HL-60 (cell line): ENCODE results near the gene ITPKC.

Experiments
- DNase-seq, 2 experiments: peaks; one replicate each; pipeline ENCODE4 v3.0.0-alpha.2; 2010 to 2020; ENCODE audit warnings: low read depth in 1 of 2, low spot score in 1 of 2
- H3K27ac ChIP-seq: fragments of 250-450 bp; sonication (Bioruptor Pico); replicated peaks from 2 replicates; pipeline ENCODE4 v1.5.1; 2020; ENCODE audit warnings: mild to moderate bottlenecking, moderate library complexity
- H3K27me3 ChIP-seq: fragments of 250-450 bp; sonication (Bioruptor Pico); 2 replicates; pipeline ENCODE4 v1.5.1; 2021; ENCODE audit warnings: mild to moderate bottlenecking, moderate library complexity; ENCODE audit not compliant: insufficient read depth, poor library complexity, severe bottlenecking
- H3K4me3 ChIP-seq: replicated peaks from 2 replicates; pipeline ENCODE4 v1.5.1; 2011; ENCODE audit warnings: mild to moderate bottlenecking, control low read depth, low read length; ENCODE audit not compliant: insufficient read depth
- GABPA ChIP-seq: IDR thresholded peaks from 2 replicates; pipeline ENCODE4 v1.6.1; 2012; ENCODE audit warnings: low read depth
- POLR2AphosphoS5 ChIP-seq: IDR thresholded peaks from 2 replicates; pipeline ENCODE4 v1.6.1; 2012; ENCODE audit warnings: low read depth
- SPI1 ChIP-seq: IDR thresholded peaks from 2 replicates; pipeline ENCODE4 v1.6.1; 2012; ENCODE audit warnings: low read depth, mild to moderate bottlenecking, borderline replicate concordance
- TF ChIP-seq, protein P1 (sequence below): IDR thresholded peaks from one replicate; pipeline ENCODE4 v1.5.1; 2011; ENCODE audit warnings: low read length, control low read depth, inconsistent platforms; ENCODE audit not compliant: insufficient read depth
- TF ChIP-seq, protein P2 (sequence below): IDR thresholded peaks from 2 replicates; pipeline ENCODE4 v1.6.1; 2012; ENCODE audit warnings: low read depth; ENCODE audit not compliant: insufficient replicate concordance

Gene ITPKC

DNA sequence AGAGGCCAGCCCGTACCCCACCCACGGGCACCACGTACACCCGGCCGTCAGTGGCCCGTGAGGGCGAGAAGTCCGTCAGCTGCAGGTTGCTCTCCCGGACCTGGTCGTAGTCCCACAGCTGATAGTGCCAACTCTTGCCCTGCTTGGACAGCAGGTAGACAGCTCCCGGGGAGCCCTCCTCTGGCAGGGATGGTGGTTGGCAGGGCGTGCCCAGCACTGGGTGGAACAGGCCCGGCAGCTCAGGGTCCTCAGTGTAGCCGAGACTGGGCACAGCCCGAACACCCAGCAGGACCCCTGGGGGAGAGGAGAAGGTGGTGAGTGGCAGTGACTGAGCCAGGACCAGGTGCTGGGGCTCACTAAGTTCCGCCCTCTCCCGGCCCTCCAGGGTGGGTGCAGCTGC is 25.6 kb downstream of the ITPKC start:
- TF ChIP-seq GABPA = no peak
- TF ChIP-seq, protein P1, sequence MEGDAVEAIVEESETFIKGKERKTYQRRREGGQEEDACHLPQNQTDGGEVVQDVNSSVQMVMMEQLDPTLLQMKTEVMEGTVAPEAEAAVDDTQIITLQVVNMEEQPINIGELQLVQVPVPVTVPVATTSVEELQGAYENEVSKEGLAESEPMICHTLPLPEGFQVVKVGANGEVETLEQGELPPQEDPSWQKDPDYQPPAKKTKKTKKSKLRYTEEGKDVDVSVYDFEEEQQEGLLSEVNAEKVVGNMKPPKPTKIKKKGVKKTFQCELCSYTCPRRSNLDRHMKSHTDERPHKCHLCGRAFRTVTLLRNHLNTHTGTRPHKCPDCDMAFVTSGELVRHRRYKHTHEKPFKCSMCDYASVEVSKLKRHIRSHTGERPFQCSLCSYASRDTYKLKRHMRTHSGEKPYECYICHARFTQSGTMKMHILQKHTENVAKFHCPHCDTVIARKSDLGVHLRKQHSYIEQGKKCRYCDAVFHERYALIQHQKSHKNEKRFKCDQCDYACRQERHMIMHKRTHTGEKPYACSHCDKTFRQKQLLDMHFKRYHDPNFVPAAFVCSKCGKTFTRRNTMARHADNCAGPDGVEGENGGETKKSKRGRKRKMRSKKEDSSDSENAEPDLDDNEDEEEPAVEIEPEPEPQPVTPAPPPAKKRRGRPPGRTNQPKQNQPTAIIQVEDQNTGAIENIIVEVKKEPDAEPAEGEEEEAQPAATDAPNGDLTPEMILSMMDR = no peak
- TF ChIP-seq, protein P2, sequence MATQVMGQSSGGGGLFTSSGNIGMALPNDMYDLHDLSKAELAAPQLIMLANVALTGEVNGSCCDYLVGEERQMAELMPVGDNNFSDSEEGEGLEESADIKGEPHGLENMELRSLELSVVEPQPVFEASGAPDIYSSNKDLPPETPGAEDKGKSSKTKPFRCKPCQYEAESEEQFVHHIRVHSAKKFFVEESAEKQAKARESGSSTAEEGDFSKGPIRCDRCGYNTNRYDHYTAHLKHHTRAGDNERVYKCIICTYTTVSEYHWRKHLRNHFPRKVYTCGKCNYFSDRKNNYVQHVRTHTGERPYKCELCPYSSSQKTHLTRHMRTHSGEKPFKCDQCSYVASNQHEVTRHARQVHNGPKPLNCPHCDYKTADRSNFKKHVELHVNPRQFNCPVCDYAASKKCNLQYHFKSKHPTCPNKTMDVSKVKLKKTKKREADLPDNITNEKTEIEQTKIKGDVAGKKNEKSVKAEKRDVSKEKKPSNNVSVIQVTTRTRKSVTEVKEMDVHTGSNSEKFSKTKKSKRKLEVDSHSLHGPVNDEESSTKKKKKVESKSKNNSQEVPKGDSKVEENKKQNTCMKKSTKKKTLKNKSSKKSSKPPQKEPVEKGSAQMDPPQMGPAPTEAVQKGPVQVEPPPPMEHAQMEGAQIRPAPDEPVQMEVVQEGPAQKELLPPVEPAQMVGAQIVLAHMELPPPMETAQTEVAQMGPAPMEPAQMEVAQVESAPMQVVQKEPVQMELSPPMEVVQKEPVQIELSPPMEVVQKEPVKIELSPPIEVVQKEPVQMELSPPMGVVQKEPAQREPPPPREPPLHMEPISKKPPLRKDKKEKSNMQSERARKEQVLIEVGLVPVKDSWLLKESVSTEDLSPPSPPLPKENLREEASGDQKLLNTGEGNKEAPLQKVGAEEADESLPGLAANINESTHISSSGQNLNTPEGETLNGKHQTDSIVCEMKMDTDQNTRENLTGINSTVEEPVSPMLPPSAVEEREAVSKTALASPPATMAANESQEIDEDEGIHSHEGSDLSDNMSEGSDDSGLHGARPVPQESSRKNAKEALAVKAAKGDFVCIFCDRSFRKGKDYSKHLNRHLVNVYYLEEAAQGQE = no peak
- TF ChIP-seq SPI1 = no peak
- TF ChIP-seq POLR2AphosphoS5 = no peak
- H3K27me3 ChIP-seq = no peaks in the 10 kb centered on the region

DNA sequence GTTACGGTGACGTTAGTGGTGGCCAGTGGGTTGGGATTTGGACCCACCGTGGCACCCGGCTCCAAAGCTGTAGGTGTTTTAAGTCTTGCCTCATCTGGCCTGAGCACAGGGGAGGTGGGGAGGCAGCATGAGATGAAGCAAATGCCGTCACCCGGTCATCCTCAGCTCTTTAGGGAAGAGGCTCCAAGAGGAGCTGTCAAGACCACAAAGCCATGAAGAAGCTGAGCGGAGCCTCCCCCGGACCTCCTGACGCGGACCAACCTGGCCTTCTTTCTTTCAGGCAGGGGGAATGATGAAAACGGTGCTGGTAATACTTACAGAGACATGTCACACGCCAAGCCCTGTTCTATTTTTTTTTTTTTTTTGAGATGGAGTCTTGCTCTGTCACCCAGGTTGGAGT is 26.0 kb downstream of the ITPKC start:
- no peak for DNase-seq
- no peak overlapping the region for H3K4me3 ChIP-seq
- H3K27ac ChIP-seq = no peak overlapping the region
- TF ChIP-seq, protein P1 = no peak
- TF ChIP-seq POLR2AphosphoS5 (no peak), GABPA (no peak), SPI1 (no peak)
- TF ChIP-seq, protein P2 = no peak
- no peaks in the 10 kb centered on the region for H3K27me3 ChIP-seq

More for the DNA sequence above, 25.6 kb downstream of the ITPKC start:
- Histone ChIP-seq H3K4me3 (no peak overlapping the region), H3K27ac (no peak overlapping the region)
- DNase-seq = no peak

- TF ChIP-seq, protein P1 = no peak
- TF ChIP-seq POLR2AphosphoS5 = no peak
- TF ChIP-seq GABPA = no peak
- no peak for TF ChIP-seq SPI1
- TF ChIP-seq, protein P2 = no peak
- H3K4me3 ChIP-seq = no peak overlapping the region
- H3K27ac ChIP-seq = no peak overlapping the region
- H3K27me3 ChIP-seq = no peaks in the 10 kb centered on the region
- DNase-seq = no peak
Observed at GRCh38 chr19:40743926-40744325, 27.0 kb downstream of the ITPKC start.
